HG03521 (cell line): ENCODE results near the gene UTP20.
"Not testable (repeated sequence)": the region's sequence is repeated elsewhere in the genome, so short reads cannot be mapped to it uniquely, and the experiment has no call there.

Source experiments
- ATAC-seq: cut with Tn5 transposase; IDR thresholded peaks from one replicate; pipeline ENCODE4 v1.9.1; 2021; ENCODE audit warnings: mild to moderate bottlenecking, moderate library complexity; ENCODE audit not compliant: unreplicated experiment

Gene UTP20

GRCh38 chr12:101325590-101325989 is 45.7 kb downstream of the UTP20 start:
- ATAC-seq, result no peak

GRCh38 chr12:101327051-101327450 is 47.1 kb downstream of the UTP20 start:
- ATAC-seq, result no peak

GRCh38 chr12:101327546-101327945 is 47.6 kb downstream of the UTP20 start:
- no peak for ATAC-seq

- ATAC-seq, result no peak
Observed at GRCh38 chr12:101328917-101329316, 49.0 kb downstream of the UTP20 start.

GRCh38 chr12:101330631-101331030 is 50.7 kb downstream of the UTP20 start:
- ATAC-seq, result no peak

- no peak for ATAC-seq
Observed at GRCh38 chr12:101336437-101336836, 56.5 kb downstream of the UTP20 start.

- ATAC-seq, result no peak
Observed at GRCh38 chr12:101338087-101338486, 58.2 kb downstream of the UTP20 start.

GRCh38 chr12:101343893-101344292 is 64.0 kb downstream of the UTP20 start:
- no peak for ATAC-seq

GRCh38 chr12:101351682-101352081 is 71.8 kb downstream of the UTP20 start:
- ATAC-seq, result no peak

GRCh38 chr12:101356794-101357193 is 76.9 kb downstream of the UTP20 start:
- no peak for ATAC-seq

GRCh38 chr12:101361455-101361854 is 81.5 kb downstream of the UTP20 start:
- no peak for ATAC-seq

GRCh38 chr12:101368016-101368415 is 88.1 kb downstream of the UTP20 start:
- ATAC-seq, result no peak

GRCh38 chr12:101372431-101372830 is 92.5 kb downstream of the UTP20 start:
- no peak for ATAC-seq

- no peak for ATAC-seq
Observed at GRCh38 chr12:101375573-101375972, 95.7 kb downstream of the UTP20 start.

- ATAC-seq, result no peak
Observed at GRCh38 chr12:101379149-101379548, 99.2 kb downstream of the UTP20 start.

- not testable (repeated sequence) for ATAC-seq
Observed at GRCh38 chr12:101391181-101391580, 111.3 kb downstream of the UTP20 start.

- peak; percentile 10 for ATAC-seq
Observed at GRCh38 chr12:101407049-101407435, 127.1 kb downstream of the UTP20 start.

- peak; percentile 72 for ATAC-seq
Observed at GRCh38 chr12:101407436-101408345, 127.8 kb downstream of the UTP20 start, which contains the start of gene ARL1. ARL1 (minus strand) TSS chr12:101407772; CDS start chr12:101407645, 127 bp downstream.

- not testable (repeated sequence) for ATAC-seq
Observed at GRCh38 chr12:101410169-101410568, 130.3 kb downstream of the UTP20 start.

- no peak for ATAC-seq
Observed at GRCh38 chr12:101414533-101415119, 134.7 kb downstream of the UTP20 start.

GRCh38 chr12:101415228-101415627 is 135.3 kb downstream of the UTP20 start:
- no peak for ATAC-seq

- ATAC-seq, result not testable (repeated sequence)
Observed at GRCh38 chr12:101422066-101422465, 142.2 kb downstream of the UTP20 start.
